ENCODE results near the gene F2RL2.
A peak's percentile ranks its signal among the peaks of the same experiment; 100 is the strongest.

Gene F2RL2

DNA sequence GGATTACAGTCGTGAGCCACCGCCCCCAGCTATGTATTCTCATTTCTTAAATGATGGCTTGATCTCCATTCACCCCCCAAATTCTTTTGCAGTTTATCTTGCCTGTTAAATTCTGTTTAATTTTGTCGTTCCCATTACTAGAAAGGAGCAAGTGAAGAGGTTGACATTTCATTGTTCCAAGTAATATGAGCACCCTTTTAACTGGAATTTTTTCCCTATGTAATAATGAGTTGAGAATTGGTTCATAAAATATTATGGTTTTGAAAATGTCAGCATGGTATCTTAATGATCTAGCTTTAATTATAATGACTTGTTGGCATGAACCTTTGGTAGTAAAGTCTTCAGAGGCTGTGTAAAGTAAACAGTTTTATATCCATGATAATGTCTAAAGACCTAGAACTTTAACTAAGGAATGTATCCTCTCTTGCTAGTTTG is 37.4 kb downstream of the F2RL2 start:
- DNase-seq (ENCODE audit: low read depth in 4 of 4, low spot score in 1 of 4): no peak

DNA sequence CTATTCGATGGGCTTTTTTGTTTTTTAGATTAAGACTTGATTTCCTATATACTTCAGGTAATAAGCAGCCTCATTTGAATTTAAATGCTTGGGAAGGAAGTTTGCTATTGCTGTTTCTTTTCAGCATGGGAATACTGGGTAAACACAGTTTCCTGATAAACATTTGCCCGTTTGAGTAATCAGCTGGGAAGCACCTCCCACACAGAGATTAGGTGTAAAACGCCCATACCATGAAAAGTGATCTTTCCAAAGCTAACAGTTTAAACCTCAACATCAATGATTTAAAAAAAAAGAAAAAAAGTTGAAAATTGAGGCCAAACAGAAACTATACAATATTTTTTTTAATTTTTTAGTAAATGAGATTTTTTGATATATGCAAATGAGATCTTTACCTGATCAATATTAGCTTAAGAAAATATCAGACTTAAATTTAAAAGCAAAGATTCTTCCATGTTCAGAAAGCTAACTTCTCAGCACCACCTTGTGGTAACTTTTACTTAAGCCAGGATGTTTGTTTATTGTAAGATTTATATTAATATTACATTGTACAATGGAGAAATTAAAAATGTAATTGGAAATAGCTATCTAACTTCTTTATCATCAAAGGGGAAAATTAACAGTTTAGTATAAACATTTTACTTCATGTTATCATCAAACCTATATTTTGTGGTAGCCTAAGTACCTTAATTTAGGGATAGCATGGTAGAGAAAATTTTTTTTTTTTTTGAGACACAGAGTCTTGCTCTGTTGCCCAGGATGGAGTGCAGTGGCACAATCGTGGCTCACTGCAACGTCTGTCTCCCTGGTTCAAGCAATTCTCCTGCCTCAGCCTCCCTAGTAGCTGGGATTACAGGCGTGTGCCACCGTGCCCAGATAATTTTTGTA is 39.8 kb downstream of the F2RL2 start:
- no peak for DNase-seq (ENCODE audit: low read depth in 4 of 4, low spot score in 1 of 4)

DNA sequence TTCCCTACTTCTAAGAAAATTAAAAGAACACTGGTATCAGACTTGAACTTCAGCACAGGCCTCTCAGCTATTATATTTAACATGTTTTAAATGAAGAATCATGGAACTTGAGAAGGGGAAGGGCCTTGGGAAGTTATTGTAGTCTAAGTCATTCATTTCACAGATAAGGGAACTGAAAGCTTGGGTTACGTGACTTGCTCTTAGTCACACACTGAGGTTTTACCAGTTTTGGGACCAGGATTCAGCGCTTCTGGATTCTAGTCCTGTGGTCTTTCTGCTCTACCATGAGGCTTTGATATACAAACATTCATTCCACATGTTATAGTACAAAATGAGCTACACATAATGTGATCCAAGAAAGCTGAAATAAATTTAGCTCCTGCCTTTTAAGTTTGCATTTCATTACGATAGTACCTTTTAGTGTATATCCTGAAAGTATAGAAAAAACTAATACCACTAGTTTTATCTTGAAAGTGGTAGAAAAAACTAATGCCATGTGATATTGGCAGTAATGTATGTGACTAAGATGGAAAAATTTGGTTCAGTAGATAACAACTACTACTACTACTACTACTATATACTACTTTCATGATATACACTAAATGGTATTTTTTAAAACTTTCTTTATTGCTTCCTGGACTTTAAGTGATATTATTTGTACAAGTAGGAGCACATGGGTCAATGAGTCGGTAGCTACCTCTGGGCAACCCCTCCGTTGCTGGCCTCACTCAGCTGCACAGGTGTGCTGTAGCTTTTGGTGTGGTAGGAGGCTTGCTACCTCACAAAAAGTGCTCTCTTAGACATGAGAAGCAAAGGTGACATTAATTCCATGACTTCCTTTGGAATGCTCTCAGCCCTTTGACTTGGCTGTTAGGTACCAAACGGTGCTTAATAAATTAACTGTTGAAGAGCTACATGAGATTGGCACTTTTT is 40.7 kb downstream of the F2RL2 start:
- DNase-seq (ENCODE audit: low read depth in 4 of 4, low spot score in 1 of 4): peak in 1 of 4 experiments; percentile 16

DNA sequence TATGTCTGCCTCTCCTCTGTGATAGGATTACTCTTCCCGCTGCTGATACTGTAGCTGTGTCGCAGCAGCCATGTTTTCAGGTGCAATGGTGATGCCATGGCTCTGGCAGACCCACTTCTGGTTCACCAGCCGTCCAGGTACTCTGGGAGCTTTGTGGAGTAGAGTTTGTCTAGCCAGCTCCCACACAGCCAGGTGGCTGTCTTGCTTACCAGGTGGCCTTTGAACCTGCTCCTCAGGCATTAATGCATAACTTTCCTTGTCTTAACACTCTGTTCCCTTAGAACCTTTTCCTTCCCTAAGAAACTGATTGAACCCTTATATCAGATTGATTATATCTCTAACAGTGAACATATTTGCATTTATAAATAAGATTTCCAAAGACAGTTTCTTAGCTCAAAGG is 42.2 kb downstream of the F2RL2 start:
- DNase-seq (ENCODE audit: low read depth in 4 of 4, low spot score in 1 of 4): no peak

DNA sequence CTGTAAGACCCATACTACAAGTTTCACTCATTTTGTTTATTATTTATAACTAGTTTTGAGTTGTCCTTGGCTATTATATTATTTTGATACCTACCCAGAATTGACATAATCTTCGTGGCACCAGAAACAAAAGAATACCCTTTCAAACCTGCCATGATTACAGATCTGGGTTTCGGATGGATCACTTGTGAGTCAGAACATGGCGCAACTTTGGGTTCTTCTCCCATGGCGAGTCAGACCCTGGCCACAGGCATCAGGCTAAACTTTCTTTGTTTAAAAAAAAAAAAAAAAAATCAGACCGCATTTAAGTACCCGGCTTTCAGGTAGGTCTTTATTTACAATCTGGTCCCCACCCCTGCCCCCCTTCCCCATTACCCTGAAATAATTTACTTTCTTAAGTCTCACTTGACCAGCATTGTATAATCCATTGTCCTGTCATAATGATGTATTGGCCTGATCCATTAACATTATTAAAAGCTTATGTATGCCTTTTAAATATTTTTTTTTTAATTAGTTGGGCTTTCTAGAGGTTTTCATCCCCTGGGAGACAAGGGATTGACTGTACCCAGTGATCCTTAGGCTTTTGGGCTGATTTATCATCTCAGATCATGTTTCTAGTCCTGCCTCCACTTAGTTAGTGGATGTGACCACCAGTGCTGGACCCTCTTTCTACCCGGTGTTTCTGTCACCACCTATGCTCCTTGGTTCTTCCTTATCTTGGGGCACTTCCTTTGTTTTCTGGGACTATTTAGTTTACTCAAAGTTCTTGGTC is 43.9 kb downstream of the F2RL2 start:
- DNase-seq (ENCODE audit: low read depth in 4 of 4, low spot score in 1 of 4): no peak

DNA sequence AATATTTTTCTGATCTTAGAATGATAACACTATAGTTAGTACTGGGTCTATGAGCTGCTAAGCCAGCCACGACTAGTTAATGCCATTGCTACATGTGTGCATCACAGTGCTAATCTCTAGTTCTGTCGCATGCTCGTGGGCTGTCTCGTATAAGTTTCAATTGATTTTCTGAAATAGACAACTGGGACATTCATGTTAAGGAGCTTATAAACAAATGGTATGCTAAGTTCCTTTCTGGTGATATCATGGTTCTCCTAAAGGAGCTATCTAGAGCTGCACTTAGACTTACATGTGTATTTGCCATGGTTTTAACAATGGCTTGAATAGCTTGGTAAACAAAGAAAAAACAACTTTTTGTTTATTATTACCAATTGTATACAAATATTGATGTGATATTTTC is 46.2 kb downstream of the F2RL2 start:
- no peak for DNase-seq (ENCODE audit: low read depth in 4 of 4, low spot score in 1 of 4)

DNA sequence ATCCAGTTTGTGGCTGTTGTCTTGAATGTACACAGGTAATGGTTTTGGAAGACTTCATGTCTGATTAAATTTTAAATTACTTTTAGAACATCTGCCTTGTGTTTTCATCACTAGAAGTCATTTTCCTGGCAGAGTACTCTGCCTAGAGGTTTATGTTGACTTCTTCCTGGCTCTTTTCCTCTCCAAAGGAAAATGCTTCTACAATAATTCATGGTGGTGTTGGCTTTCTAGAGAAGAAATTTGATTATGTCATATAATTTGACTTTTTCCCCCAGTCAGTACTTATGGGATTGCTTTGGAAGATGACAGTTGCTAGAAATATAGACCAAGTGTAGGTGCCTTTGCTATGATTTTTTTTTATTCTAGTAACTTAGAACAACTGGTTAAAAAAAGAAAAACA is 46.8 kb downstream of the F2RL2 start:
- DNase-seq (ENCODE audit: low read depth in 4 of 4, low spot score in 1 of 4): no peak

DNA sequence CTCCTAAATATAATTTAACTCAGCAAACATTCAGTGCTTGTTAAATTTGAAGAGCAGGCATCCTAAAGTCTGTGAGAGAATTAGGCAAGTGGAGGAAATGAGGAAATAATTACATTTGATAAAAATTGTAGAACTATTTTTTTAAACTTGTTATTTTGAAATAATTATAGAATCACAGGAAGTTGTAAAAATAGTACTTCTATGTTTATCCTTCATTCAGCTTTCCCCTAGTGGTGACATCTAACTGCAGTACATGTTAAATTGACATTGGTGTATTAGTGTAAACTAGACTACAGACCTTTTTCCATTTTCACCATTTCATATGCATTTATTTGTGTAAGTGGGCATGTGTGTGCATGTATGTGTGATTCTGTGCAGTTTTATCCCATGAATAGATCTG is 51.6 kb downstream of the F2RL2 start:
- no peak for DNase-seq (ENCODE audit: low read depth in 4 of 4, low spot score in 1 of 4)

DNA sequence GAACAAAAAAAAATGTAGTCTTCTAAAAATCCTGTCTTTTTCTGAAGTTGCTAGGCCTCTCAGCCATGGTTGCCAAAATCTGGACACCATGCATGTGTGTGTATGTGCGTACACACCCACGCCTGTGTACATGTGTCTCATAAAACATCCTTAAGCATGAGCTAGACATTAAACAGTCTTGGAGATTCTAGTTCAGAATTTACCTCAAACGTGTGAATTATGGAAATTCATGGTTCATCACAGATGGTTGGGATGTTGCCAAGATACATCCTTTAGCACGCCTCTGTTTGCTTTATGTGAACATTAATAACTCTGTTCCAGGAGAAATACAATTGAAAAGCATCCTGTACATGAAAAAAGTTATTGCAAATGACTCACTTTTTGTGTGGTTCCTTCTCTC is 53.0 kb downstream of the F2RL2 start:
- no peak for DNase-seq (ENCODE audit: low read depth in 4 of 4, low spot score in 1 of 4)

Data from stimulated activated CD4-positive, alpha-beta T cell treated with anti-CD3 and anti-CD28 coated beads, Interleukin-1b, Interleukin-23, amount 100 ng/mL, for 24 hours (primary cell).